ENCODE results near the gene TAX1BP1.
"Not testable (repeated sequence)": the region's sequence is repeated elsewhere in the genome, so short reads cannot be mapped to it uniquely, and the experiment has no call there.

The TAX1BP1 gene

DNA sequence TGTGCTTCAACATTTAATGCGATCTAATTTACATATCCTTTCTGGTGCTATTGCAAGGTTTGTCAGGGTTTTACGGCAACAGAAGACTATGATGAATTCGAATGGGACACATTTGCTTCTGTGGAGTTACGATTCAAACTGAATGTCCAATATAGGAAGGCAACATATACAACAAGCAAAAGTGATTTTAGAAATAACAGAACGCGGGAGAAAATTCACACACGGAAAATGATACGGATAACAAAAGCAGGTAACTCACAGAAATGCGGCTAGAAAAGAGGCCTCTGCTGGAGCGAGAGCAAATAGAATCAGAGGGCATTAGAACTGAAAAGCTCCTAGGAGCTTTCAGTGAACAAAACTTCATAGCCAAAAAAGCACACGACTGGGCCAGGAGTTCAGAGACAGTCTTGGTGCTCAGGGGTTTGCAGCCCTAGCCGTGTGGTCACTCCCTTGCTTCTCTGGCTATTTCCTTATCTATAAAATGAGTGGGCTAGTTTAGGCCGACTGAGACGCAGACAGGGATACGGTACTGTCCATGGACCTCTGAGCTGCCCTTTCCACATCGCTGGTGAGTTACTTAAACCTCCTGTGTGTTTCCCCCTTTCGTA, 557 bp upstream of the TAX1BP1 start:
- no peak for DNase-seq

- peak; percentile 60 for DNase-seq
These were observed 606 bp downstream of the TAX1BP1 start for GRCh38 chr7:27740449-27741086.

DNA sequence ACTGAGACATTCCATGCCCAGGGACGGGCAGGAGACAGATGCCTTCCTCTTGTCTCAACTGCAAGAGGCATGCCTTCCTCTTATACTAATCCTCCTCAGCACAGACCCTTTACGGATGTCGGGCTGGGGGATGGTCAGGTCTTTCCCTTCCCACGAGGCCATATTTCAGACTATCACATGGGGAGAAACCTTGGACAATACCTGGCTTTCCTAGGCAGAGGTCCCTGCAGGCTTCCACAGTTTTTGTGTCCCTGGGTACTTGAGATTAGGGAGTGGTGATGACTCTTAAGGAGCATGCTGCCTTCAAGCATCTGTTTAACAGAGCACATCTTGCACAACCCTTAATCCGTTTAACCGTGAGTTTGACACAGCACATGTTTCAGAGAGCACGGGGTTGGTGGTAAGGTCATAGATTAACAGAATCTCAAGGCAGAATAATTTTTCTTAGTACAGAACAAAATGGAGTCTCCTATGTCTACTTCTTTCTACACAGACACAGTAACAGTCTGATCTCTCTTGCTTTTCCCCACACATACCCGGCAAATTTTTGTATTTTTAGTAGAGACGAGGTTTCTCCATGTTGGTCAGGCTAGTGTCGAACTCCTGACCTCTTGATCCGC, 2.2 kb downstream of the TAX1BP1 start:
- not testable (repeated sequence) for DNase-seq

DNA sequence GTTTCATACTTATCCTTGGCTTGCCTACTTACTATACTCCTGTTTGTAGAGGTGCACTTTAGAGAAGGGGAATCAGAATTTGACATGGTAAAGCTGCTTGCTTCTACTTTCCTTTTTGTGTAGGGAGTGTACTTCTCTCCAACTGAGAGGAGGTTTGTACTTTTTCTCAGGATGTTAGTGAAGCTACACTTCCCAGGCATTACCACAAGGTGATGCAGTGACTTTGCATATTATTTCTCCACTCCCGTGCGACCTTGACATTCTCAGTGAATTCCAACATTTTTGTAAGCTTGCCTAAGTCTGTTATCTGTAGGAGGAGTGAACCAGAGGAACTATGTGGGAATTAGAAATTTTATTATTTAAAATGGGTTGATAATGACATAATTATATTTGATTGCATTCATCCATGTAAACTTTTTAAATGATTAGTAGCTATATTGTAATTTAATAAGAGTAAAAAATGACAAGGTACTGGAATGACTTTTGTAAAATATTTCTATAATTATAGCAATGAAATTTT, 5.2 kb downstream of the TAX1BP1 start:
- peak; percentile 72 for DNase-seq

- no peak for DNase-seq
These were observed 6.5 kb downstream of the TAX1BP1 start for GRCh38 chr7:27746486-27746885.

DNA sequence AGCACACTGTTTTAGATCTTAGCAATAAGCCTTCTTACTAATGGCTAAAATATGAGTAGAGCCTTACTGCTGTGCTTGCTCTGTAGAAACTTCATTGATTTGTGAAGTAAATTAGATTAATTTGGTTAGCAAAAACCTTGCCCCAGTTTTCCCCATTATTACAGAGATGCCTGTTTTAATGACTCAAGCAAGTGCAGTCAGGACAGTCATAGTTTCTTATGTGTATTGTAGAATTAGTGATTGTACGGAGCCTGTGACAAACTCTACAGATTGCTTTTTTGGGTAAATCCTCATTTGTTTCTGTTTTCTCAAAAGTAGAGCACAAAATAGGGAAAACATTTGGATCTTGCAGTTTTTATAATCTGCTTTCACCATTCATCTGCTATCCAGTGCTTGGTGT, 7.0 kb downstream of the TAX1BP1 start:
- DNase-seq = no peak

GRCh38 chr7:27747589-27748368, 7.8 kb downstream of the TAX1BP1 start:
- DNase-seq = no peak

- DNase-seq = no peak
These were observed 10.4 kb downstream of the TAX1BP1 start for GRCh38 chr7:27750316-27750715.

DNA sequence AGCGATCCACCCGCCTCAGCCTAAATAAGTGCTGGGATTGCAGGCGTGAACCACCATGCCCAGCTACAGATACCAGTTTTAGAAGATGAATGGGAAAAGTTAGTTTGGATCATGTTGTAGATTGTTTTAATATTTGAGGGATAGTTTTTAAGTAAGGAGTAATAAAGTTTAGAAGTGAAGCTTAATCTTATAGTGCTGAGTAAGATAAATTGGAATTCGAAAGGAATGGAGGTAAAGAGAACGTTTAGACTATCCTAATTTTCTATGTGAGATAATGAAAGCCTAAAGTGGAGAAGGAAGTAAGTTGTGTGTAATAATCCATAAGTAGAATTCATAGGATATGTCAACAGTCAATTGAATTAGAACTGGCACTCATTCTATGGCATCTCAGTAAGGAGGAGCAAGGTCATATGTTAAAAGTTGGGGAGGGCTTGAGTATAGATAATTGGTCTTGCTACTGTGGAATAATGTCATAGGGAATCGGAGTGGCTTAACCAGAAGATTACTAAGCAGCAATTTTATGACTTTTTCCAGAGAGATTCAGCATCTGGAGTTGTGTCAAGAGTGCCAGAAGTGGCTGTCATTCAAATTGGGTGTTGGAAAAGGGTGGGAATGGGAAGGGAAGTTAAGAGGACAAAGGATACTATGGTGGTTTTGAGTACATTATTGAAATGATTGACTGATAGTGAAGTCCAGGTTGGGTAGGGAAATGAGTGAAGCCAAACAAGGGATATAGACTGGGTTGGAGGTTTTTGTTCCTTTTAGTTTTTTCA, 12.1 kb downstream of the TAX1BP1 start:
- no peak for DNase-seq

DNA sequence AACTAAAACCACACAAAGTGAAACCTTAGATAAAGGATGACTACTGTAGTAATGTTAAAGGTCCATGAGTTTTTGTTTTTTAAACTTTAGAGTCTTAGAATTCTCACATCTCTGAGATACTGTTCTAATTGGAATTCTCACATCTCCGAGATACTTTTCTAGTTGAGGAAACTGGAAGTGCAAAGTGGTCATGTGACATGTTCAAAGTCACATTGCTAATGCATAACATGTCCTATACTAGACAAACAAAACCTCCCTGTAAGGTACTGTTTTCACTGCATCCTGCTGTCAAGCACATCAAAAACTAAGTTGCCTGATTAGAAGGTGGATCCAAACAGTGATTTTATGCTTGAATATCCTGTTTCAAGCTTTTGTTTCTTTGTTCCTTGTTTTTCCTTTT, 13.9 kb downstream of the TAX1BP1 start:
- no peak for DNase-seq

DNA sequence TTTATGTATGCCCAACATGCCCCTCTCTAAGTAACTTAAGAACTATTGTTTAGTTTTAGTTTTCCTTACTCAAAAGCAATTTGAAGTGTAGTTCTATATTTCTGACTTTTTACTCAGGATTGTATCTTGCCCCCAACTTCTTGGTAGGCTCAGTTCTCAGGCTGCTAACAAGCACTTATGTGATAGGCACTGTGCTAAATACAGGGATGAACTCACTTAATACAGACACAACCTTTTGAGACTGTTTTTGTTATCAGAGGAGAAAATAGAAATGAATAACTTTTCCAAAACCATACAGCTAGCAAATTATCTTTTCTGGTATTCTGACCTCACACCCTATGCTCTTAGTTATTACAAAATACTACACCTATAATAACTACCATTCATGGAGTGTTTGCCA, 16.3 kb downstream of the TAX1BP1 start:
- DNase-seq = no peak

DNA sequence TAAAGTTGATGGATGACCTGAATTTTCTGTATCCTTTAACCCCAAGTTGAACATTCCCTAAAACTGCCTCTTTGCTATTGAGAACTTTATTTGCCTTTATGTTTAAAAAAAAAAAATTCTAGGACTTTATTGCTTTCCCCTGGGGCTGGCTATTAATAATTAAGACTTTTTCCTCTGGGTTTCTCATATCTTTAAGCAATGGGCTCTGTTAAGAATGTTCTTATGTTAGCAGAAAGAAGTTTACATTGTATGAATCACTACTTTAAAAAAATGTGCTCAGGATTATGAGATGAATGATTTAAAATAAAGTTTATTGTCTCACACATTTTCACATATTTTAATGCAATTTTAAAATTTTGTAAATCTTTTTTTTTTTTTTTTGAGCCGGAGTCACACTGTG, 19.5 kb downstream of the TAX1BP1 start:
- no peak for DNase-seq

GRCh38 chr7:27762062-27762461, 22.1 kb downstream of the TAX1BP1 start:
- DNase-seq = no peak

DNA sequence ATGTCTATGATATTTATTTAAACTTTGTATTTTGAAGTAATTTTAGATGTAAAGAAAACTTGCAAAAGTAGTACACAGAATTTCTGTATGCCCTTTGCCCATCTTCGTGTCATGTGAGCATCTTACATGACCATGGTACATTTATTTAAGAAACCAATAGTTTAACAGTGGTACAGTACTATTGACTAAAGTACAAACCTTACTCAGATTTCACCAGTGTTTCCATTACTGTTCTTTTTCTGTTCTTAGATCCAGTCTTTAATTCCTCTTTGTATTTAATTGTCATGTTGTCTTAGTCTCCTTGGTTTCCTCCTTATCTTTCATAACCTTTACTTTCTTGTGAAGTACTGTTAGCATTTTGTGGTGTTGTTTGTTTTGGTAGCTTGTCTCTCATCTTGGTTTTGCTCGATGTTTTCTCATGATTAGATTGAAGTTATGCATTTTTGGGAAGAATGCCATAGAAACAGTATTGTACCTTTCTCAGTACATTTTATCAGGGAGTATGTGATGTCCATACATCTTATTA, 24.1 kb downstream of the TAX1BP1 start:
- DNase-seq = no peak

- DNase-seq = no peak
These were observed 25.9 kb downstream of the TAX1BP1 start for GRCh38 chr7:27765841-27766240.

DNA sequence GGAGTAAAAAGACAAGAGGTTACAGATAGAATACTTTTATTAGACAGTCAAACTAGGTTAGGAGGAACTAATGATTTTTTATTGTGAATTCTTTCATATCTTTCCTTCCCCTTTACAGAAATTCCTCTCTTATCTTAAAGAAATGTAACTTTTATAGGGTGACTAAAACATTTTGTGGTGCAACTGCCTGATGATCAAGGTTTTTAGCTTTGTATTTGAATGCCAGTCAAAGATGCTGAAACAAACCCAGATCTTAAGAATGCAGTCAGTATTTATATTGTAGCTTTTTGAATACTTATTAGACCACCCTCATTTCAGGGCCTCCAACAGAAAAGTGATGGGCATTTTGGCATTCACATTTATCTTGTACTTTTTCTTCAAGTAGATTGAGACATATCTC, 27.4 kb downstream of the TAX1BP1 start:
- DNase-seq = peak; percentile 8

- peak; percentile 4 for DNase-seq
These were observed 31.1 kb downstream of the TAX1BP1 start for GRCh38 chr7:27771111-27771510.

DNA sequence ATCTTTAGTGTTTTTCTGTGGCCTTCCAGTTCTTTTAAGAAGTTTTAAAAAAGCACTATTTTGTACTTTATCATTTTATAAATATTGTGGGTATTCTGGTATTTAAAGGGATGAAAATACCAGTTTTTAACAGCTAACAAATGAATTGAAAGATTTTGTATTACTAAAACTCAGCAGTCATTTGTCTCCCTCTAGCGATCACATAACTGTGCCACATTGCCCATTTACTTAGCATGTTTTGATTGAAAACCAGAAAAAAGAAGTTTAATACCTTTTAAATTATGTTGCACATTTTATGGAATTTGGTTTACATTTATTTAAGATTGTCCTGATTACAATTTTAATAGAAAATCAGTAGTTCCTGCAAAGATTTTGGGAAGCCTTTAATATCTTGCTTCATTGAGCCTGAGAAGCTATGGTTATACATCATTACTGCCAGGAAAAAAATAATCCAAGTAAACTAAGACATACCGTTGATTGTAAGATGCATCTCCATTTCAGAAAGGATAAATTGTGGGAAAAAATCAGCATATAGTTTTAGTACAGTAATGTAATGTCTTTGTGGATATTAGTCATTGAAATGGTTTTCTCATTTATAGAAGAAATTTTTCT, 34.9 kb downstream of the TAX1BP1 start:
- peak; percentile 32 for DNase-seq

DNA sequence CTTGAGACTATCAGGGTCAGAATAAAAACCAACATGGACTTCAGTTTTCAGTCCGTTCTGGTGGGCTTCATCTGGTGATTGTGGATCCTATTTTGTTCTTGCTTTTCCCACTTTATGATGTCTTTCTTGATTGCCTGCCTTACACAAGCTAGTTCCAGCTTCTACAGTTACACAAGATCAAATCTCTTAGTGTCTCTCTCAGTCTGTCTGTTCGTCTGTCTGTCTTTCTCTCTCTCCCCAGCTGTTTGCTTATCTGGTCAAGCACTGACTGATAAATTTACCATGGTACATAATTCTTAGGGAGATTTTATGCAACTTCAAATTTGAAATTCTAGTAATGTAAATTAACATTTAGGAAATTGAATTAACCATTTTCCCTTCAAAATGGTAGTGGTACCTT, 35.8 kb downstream of the TAX1BP1 start:
- DNase-seq = no peak

GRCh38 chr7:27777662-27778061, 37.7 kb downstream of the TAX1BP1 start:
- no peak for DNase-seq

GRCh38 chr7:27779873-27780272, 39.9 kb downstream of the TAX1BP1 start:
- no peak for DNase-seq

DNA sequence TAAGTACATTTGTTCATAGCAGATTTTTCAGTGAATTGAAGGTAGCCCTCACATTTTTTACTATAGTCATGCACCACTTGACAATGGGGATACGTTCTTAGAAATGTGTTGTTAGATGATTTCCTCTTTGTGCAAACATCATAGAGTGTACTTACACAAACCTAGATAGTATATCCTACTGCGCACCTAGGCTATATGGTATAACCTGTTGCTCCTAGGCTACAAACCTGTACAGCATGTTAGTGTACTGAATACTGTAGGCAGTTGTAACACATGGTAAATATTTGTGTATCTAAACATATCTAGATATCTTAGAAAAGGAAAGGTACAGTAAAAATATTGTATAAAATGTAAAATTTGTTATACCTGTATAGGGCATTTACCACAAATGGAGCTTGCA, 41.2 kb downstream of the TAX1BP1 start:
- no peak for DNase-seq
